Mucosa of descending colon (tissue), 3 donors: Measurements from ENCODE around the gene TNRC18. TPM values are rescaled to one million over a fixed set of nuclear protein-coding genes. Genes with fewer than 3 reads are reported as not detected.

Source experiments
- ATAC-seq: fragments of 200-7000 bp; cut with Tn5 transposase; one replicate; pipeline ENCODE4 v1.9.1; 2020; ENCODE audit warnings: mild to moderate bottlenecking, moderate library complexity
- DNase-seq, 3 donors: peaks; one replicate each; pipeline ENCODE4 v3.0.0-alpha.2; 2020
- H3K36me3 ChIP-seq: fragments of 200-600 bp; one replicate; pipeline ENCODE4 v1.8.0; 2021; ENCODE audit warnings: low read depth, mild to moderate bottlenecking
- H3K4me1 ChIP-seq: fragments of 200-600 bp; one replicate; pipeline ENCODE4 v1.8.0; 2021; ENCODE audit warnings: low read depth, mild to moderate bottlenecking
- H3K4me3 ChIP-seq: fragments of 200-600 bp; one replicate; pipeline ENCODE4 v1.8.0; 2021; ENCODE audit warnings: mild to moderate bottlenecking
- H3K9me3 ChIP-seq: fragments of 200-600 bp; one replicate; pipeline ENCODE4 v1.8.0; 2021; ENCODE audit warnings: mild to moderate bottlenecking
- intact Hi-C, 2 donors: fragments of 100-400 bp; cut with DNase I in 1 of 2; cut with micrococcal nuclease in 1 of 2; formaldehyde crosslinking; loops; one replicate each; pipeline versions ENCODE4 v1.11.0 to v1.11.1; 2022; cut with DNase I, micrococcal nuclease
- total RNA-seq, 3 donors: library from RNA; stranded (reverse); fragmentation: NEBNext Ultra II Directional in 2 of 3; extraction: Animal tissue kit (Norgen Biotek cat#: 25700) in 2 of 3; gene quantifications; one replicate each; pipeline versions ENCODE4 v1.2.1 to v1.2.4, GENCODE V29; 2021 to 2023
- TF ChIP-seq, protein P1 (sequence below): fragments of 200-600 bp; IDR thresholded peaks from one replicate; pipeline ENCODE4 v1.8.0; 2022; ENCODE audit warnings: antibody characterized with exemption, mild to moderate bottlenecking
- donor health status: DM: no; HTN: no; CAD: no; lungs with moderate emphysema.
- donor health status: DM: no; HTN: no; CAD: no.
- donor health status: DM: no; HTN: yes; CAD: no.

TNRC18 gene
- total RNA-seq, 3 donors from 2014 or later: 94.0 to 170 (median 112) TPM

DNA sequence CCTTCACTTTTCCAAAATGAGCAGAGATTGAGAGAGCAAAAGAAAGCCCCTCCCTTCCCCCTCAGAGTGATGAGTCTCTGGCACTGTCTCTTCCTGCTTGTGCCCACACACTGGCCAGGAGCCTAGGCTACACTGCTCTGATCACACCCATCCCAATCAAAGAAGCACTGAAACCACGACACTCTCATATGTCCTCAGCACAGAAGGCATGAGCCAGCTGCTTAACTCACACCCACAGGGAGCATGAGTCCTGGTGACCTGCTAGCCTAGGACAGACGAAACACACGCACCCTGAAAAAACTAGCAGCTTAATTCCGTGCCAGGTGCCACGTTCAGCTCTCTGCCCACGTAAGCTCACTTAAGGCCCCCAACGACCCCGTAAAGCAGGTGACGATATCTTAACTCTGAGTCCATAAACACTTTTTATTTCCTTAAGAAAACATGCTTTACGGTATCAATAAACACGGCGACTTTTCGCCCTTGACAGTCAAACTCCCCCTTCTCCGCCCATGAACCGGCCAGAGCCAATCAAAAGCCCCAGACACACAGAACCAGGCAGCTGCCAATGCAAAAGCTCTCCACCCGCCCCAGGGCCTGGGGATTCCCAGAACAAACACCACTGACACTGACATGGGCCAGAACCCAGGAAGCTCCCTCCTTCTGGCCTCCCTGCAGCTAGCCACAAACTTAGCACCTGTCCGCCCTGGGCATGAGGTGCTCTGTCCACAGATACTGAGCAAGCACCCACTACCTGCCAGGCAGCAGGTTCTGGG is 69.0 kb downstream of the TNRC18 start:
- no peak overlapping the region for H3K4me3 ChIP-seq
- peaks cover 4% of the 10 kb centered on the region for H3K36me3 ChIP-seq
- intact Hi-C loops: no loop called here
- ATAC-seq (peak; percentile 91), DNase-seq (peak; percentile 81 to 87 (median 86))
- H3K9me3 ChIP-seq: no peaks in the 10 kb centered on the region
- TF ChIP-seq, protein P1, sequence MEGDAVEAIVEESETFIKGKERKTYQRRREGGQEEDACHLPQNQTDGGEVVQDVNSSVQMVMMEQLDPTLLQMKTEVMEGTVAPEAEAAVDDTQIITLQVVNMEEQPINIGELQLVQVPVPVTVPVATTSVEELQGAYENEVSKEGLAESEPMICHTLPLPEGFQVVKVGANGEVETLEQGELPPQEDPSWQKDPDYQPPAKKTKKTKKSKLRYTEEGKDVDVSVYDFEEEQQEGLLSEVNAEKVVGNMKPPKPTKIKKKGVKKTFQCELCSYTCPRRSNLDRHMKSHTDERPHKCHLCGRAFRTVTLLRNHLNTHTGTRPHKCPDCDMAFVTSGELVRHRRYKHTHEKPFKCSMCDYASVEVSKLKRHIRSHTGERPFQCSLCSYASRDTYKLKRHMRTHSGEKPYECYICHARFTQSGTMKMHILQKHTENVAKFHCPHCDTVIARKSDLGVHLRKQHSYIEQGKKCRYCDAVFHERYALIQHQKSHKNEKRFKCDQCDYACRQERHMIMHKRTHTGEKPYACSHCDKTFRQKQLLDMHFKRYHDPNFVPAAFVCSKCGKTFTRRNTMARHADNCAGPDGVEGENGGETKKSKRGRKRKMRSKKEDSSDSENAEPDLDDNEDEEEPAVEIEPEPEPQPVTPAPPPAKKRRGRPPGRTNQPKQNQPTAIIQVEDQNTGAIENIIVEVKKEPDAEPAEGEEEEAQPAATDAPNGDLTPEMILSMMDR: no peak
- H3K4me1 ChIP-seq: peaks cover 21% of the 10 kb centered on the region

- intact Hi-C loops: no loop called here
- H3K4me1 ChIP-seq: peaks cover 21% of the 10 kb centered on the region
- DNase-seq (no peak), ATAC-seq (no peak)
- no peaks in the 10 kb centered on the region for H3K9me3 ChIP-seq
- H3K36me3 ChIP-seq: peaks cover 4% of the 10 kb centered on the region
- TF ChIP-seq, protein P1: no peak
- H3K4me3 ChIP-seq: no peak overlapping the region
These were observed 71.1 kb downstream of the TNRC18 start for GRCh38 chr7:5352440-5353010.

DNA sequence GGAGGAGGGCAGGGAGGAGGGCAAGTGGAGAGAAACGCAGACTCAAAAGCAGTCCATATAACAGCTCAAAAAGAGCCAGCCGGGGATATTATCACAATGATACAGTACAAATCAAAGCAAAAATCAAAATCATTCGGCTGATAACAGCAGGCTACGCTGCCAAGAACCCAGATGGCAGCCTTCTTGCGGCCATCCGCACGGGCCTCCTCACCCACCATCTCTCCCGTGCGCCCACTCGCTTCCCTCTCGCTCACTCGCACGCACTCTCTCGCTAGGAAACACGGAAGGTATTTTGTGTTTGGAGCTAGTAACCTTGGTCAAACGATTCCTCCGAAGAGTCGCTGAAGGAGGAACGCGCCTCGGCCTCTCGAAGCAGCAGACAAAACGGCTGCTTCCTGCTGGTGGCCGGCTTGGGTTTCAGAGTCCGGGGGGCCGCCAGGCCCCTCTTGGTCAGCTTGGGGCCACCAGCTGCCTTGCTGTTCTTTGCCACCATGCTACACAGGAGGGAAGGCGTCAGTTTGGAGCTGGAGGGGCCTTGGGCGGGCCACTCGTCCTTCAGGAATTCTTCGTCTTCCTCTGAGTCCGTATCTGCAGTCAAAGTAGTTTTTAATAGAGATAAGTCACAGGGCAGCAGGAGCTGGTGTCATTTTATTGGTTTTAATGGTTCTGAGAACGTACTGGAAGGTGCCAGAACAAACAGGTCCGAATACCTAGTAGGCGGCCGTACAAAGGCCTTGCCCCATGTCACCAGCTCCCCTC is 71.9 kb downstream of the TNRC18 start:
- H3K4me1 ChIP-seq: peaks cover 21% of the 10 kb centered on the region
- peaks cover 4% of the 10 kb centered on the region for H3K36me3 ChIP-seq
- TF ChIP-seq, protein P1: no peak
- ATAC-seq: no peak
- no peaks in the 10 kb centered on the region for H3K9me3 ChIP-seq
- H3K4me3 ChIP-seq: no peak overlapping the region
- DNase-seq: no peak
- intact Hi-C loops: no loop called here

- Histone ChIP-seq H3K4me3 (no peak overlapping the region), H3K9me3 (no peaks in the 10 kb centered on the region), H3K4me1 (peaks cover 21% of the 10 kb centered on the region), H3K36me3 (no peaks in the 10 kb centered on the region)
- ATAC-seq (no peak), DNase-seq (no peak)
- TF ChIP-seq, protein P1: no peak
- intact Hi-C loops: no loop called here
These were observed 72.8 kb downstream of the TNRC18 start for GRCh38 chr7:5350600-5351385.

- TF ChIP-seq, protein P1: no peak
- DNase-seq (no peak), ATAC-seq (no peak)
- Histone ChIP-seq H3K36me3 (no peaks in the 10 kb centered on the region), H3K4me1 (peaks cover 17% of the 10 kb centered on the region), H3K9me3 (no peaks in the 10 kb centered on the region), H3K4me3 (no peak overlapping the region)
- intact Hi-C loops: no loop called here
These were observed 73.5 kb downstream of the TNRC18 start for GRCh38 chr7:5350174-5350463.
